OCI-LY1 (cell line): ENCODE results near the gene PLGRKT.

ENCODE experiments used
- CTCF ChIP-seq: fragments of 200-600 bp; sonication (generic), shearing (Covaris generic); IDR thresholded peaks from 2 replicates; pipeline ENCODE4 v1.5.1; 2017; ENCODE audit warnings: mild to moderate bottlenecking, antibody characterized with exemption, low read length, moderate library complexity, mixed read lengths
- EZH2 ChIP-seq: fragments of 200-600 bp; sonication (generic), shearing (Covaris generic); IDR thresholded peaks from 2 replicates; pipeline ENCODE4 v1.8.0; 2017; ENCODE audit warnings: borderline replicate concordance, mixed run types, mild to moderate bottlenecking, antibody characterized with exemption, low read length, moderate library complexity, mixed read lengths

DNA sequence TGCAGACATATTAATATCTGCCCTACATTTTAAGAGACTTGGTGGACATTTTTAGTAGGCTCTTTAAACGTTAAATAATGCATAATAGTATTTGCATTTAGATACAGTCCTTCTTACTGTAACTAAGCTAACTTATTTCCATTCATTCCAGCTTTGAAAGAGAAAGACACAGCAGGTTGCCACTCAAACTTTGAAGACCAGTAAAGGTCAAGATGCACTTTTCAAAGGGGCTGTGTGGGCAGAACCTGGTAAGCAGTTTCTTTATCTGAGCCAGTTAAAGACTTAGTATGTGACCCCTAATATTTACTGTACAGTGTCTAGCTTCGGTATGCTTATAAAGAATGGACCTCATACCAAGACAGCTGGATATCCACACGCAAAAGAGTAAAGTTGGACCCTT is 20.8 kb downstream of the PLGRKT start:
- TF ChIP-seq CTCF (no peak), EZH2 (no peak)
